SU-DHL-6 (cell line): Measurements from ENCODE around the gene PRKCA.

Experiments used
- H2AFZ ChIP-seq: fragments of 200-600 bp; sonication (generic); 2 replicates; pipeline ENCODE4 v1.6.1; 2014; ENCODE audit warnings: low read depth, mild to moderate bottlenecking, moderate library complexity, mixed read lengths, antibody characterized with exemption, low read length; ENCODE audit not compliant: severe bottlenecking
- H3F3A ChIP-seq: fragments of 200-600 bp; shearing (Covaris generic); 2 replicates; pipeline ENCODE4 v1.6.0; 2016; ENCODE audit warnings: antibody characterized with exemption, mild to moderate bottlenecking; ENCODE audit not compliant: insufficient read depth
- H3K27ac ChIP-seq: fragments of 200-600 bp; sonication (generic); 2 replicates; pipeline ENCODE4 v1.5.1; 2016; ENCODE audit warnings: low read depth, mild to moderate bottlenecking, low read length, moderate library complexity, mixed read lengths
- H3K27me3 ChIP-seq: fragments of 200-600 bp; sonication (generic), shearing (Covaris generic); 2 replicates; pipeline ENCODE4 v1.6.0; 2014; ENCODE audit warnings: mild to moderate bottlenecking, low read length
- H3K36me3 ChIP-seq: fragments of 200-600 bp; sonication (generic); 2 replicates; pipeline ENCODE4 v1.6.1; 2014; ENCODE audit warnings: mild to moderate bottlenecking, low read length, mixed read lengths
- H3K4me2 ChIP-seq: fragments of 300-600, 200-600 bp; shearing (Covaris generic), sonication (generic); 2 replicates; pipeline ENCODE4 v1.6.0; 2014; ENCODE audit warnings: low read length, low read depth, mild to moderate bottlenecking; ENCODE audit not compliant: poor library complexity, severe bottlenecking
- H3K4me3 ChIP-seq: fragments of 200-600 bp; sonication (generic); 2 replicates; pipeline ENCODE4 v1.5.1; 2014; ENCODE audit warnings: antibody characterized with exemption, low read length, mild to moderate bottlenecking, mixed read lengths; ENCODE audit not compliant: insufficient read depth, poor library complexity, severe bottlenecking
- H3K79me2 ChIP-seq: fragments of 200-600 bp; sonication (generic); 2 replicates; pipeline ENCODE4 v1.6.1; 2014; ENCODE audit warnings: mild to moderate bottlenecking, low read length, moderate library complexity; ENCODE audit not compliant: insufficient read depth
- H3K9ac ChIP-seq: fragments of 200-600 bp; sonication (generic); 2 replicates; pipeline ENCODE4 v1.7.0; 2014; ENCODE audit warnings: mild to moderate bottlenecking, low read length
- H3K9me2 ChIP-seq: fragments of 200-600 bp; sonication (generic); replicated peaks from 2 replicates; pipeline ENCODE4 v1.6.1; 2014; ENCODE audit warnings: low read length; ENCODE audit not compliant: insufficient read depth
- H3K9me3 ChIP-seq: fragments of 200-600 bp; sonication (generic); 2 replicates; pipeline ENCODE4 v1.6.1; 2014; ENCODE audit warnings: low read length, mixed read lengths; ENCODE audit not compliant: insufficient read depth
- H4K20me1 ChIP-seq: fragments of 200-600 bp; sonication (generic); 2 replicates; pipeline ENCODE4 v1.6.1; 2014; ENCODE audit warnings: low read depth, mild to moderate bottlenecking, antibody characterized with exemption, low read length, moderate library complexity, mixed read lengths
- CTCF ChIP-seq: fragments of 200-600 bp; sonication (generic); IDR thresholded peaks from one replicate; pipeline ENCODE4 v1.5.1; 2017; ENCODE audit warnings: antibody characterized with exemption, mild to moderate bottlenecking, low read length, moderate library complexity; ENCODE audit not compliant: insufficient read depth, poor library complexity, severe bottlenecking
- EZH2phosphoT487 ChIP-seq: fragments of 200-600 bp; sonication (generic), shearing (Covaris generic); conservative IDR thresholded peaks from 2 replicates; pipeline ENCODE4 v1.6.1; 2018; ENCODE audit warnings: mild to moderate bottlenecking, antibody characterized with exemption, low read length, moderate library complexity, mixed read lengths

The PRKCA gene

DNA sequence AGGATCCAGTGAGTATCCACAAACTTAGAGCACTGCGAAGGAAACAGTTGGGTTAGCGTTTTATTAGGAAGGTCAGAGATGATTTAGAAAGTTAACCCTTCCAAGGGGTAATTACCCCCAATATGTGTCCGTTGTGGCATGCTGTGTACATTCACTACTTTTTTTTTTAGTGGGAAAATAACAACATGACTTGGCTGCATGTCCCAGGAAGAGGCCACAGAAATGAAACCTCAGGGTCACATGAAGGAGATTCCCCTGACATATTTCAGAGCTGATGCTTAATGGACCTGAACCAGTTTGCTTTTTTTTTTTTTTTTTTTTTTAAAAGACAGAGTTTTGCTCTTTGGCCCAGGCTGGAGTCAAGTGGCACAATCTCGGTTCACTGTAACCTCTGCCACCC is 167.5 kb downstream of the PRKCA start:
- Histone ChIP-seq H3K9ac (peak overlapping the region; percentile 38), H3K36me3 (no peaks in the 10 kb centered on the region), H3K9me2 (no peaks in the 10 kb centered on the region), H3K9me3 (no peaks in the 10 kb centered on the region), H3K27ac (peak overlapping the region; percentile 76), H3K27me3 (no peaks in the 10 kb centered on the region), H2AFZ (no peak overlapping the region), H3K79me2 (peaks cover 92% of the 10 kb centered on the region), H3F3A (peaks cover 38% of the 10 kb centered on the region), H4K20me1 (no peaks in the 10 kb centered on the region), H3K4me2 (peak overlapping the region; percentile 52), H3K4me3 (peak overlapping the region; percentile 12)
- TF ChIP-seq CTCF (no peak), EZH2phosphoT487 (no peak)

- Histone ChIP-seq H3K4me2 (no peak overlapping the region), H2AFZ (no peak overlapping the region), H3F3A (peaks cover 29% of the 10 kb centered on the region), H3K27me3 (no peaks in the 10 kb centered on the region), H3K4me3 (no peak overlapping the region), H3K36me3 (no peaks in the 10 kb centered on the region), H3K79me2 (peaks cover 88% of the 10 kb centered on the region), H3K27ac (peak overlapping the region; percentile 17; the same call in 1 of the 2 replicates), H3K9ac (no peak overlapping the region), H3K9me3 (no peaks in the 10 kb centered on the region), H3K9me2 (no peaks in the 10 kb centered on the region), H4K20me1 (no peaks in the 10 kb centered on the region)
- TF ChIP-seq EZH2phosphoT487 (no peak), CTCF (no peak)
These were observed 169.7 kb downstream of the PRKCA start for GRCh38 chr17:66472123-66472522.

- no peaks in the 10 kb centered on the region for H3K9me3 ChIP-seq
- no peak overlapping the region for H3K4me3 ChIP-seq
- H3K27ac ChIP-seq, result no peak overlapping the region
- H3K4me2 ChIP-seq, result no peak overlapping the region
- peaks cover 82% of the 10 kb centered on the region for H3K79me2 ChIP-seq
- no peaks in the 10 kb centered on the region for H3K27me3 ChIP-seq
- no peaks in the 10 kb centered on the region for H3K9me2 ChIP-seq
- no peak overlapping the region for H2AFZ ChIP-seq
- H3F3A ChIP-seq, result peaks cover 16% of the 10 kb centered on the region
- H3K9ac ChIP-seq, result no peak overlapping the region
- TF ChIP-seq CTCF, result no peak
- no peak for TF ChIP-seq EZH2phosphoT487
- H4K20me1 ChIP-seq, result no peaks in the 10 kb centered on the region
- peaks cover 9% of the 10 kb centered on the region; the same call in 1 of the 2 replicates for H3K36me3 ChIP-seq
These were observed 171.8 kb downstream of the PRKCA start for GRCh38 chr17:66474258-66474657.
